Right forelimb (tissue), 1 donor: ENCODE measurements around the gene GCK.

Source experiments
- DNase-seq: peaks from one replicate; pipeline ENCODE4 v3.0.0-alpha.2; 2018

The GCK gene

DNA sequence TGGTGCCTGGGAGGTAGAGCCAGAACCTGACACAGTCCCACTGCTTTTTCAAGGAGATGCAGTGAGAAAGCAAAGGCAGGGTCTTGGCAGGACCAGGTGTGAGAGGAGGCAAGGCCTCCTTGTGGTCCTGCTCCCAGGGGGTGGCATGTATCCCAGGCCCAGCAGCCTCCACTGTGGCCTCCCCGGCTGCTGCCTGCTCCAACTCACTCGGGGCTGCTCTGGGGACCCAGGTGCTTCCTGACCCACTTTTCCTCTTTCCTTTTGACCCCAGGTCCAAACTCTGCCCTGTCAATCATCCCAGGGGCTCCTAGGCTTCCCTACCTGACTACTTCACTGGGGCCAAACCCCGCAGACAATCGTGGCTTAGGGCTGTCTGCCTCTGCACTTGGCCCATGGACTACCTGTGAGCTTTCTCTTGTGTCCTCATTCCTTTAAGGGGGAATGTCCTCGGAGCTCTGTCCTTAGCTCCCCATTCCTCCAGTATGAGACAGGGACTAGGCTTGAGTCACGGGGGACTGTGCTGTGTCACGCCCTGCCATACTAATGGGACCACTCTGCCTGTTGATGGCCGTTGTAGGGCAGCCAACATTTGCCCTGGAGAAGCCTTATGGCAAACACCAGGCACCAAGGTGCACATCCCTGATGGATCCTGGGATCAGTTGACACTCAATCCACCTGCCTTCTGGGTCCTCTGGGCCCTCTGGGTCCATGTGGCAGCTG is 86.2 kb downstream of the GCK start:
- no peak for DNase-seq

DNA sequence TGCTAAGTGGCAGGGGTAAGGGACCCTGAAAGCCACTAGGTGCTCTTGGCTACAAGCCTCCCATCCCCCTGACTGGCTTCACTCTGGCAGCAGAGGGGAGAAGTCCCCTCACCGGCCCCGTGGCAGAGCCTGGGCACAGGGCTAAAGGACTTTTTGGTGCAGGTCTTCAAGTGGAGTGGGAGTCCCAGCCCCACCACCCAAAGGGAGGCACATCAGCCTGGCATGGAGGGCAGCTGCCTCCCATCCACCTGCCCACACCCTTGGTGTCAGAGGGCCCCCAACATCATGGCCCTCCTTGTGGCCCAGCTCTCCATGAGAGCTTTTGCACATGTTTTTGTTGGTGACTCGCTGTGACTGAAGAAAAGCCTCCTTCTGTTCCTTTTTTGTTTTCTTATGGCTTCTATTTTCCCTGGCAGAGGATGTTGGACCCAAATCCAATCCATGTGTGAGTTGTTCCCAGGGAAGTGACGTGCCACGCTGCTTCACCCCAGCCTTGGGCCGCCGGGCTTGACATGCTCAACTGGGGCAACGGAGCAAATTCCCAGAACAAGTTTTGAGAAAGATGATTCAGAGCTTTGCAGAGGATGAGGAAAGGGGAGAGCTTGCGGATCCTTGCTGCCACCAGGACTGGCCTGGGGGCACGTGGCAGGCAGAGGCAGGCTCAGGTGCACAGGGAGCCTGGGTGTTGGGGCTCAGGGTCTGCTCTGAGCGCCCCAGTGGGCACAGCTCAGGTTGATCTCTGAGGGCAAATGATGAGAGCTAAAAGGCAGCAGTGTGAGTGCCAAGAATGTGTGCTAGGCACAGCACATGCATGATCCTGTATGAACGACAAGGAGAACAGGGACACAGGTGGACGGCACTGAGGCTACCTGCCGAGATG is 87.0 kb downstream of the GCK start:
- DNase-seq, result no peak

DNA sequence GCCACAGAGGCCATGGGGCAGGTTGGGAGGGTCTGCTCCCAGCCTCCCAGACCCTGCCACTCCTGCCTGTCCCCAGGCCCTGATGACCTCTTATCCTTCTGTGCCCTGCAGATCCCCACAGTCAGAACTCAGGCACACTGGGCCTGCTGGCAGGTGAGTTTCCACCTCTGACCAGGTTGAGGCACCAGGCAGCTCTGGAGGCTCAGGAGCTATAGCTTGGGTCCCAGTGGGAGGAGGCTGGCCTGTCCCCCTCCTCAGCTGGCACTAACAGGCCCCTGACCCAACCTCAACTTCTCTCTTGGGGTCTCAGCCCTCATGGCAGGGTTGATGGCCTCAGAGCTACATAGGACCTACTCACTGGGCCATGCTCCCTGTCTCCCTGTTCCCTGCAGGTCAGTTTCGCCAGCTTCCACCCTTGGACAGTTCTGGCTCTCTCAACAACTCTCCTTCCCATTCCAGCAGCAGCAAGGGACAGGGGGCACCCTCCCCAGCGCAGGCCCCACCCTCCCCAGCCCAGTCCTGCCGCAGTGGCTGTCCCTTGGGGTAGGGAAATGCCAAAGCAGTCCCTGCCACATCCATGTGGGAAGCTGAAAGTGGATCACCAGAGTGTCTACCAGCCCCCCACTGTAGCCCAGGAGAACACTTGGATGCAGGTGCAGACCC is 87.8 kb downstream of the GCK start:
- DNase-seq, result no peak

DNA sequence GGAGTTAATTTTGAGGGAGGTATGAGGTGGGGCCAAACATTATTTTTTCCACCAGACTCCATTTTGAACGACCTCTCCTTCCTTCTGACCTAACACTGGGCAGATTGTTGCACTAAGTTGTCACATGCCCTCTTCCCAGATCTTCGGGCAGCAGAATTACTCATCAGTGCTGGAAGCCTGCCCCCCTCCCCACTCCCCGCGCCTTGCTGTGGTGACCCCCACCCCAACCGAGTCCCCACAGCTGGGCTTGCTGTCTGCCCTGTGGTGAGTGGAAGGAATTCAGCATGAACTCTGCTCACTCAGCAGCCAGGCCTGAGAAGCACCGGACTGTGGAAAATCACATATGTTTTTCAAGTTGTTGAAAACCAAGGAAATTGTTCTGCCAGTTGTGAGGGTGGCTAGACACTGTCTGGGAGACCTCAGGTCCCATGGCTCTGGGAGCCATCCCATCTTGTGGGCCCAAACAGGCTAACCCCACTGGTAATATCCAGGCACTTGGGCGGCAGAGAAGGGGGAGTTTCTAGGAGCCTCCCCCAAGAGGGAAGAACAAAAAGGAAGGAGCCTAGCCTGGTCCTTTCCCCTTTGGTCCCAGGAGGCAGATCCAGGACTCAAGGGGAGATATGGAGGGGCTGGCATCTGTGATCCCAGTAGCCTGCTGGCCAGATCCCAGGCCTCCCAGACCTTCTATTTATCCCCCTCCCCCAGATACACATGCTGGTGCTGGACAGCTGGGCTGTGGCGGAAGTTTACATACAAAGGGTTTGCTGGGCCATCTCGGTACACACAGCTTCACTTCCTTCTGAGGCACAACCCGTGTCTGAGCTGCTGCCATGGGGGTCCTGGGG is 88.6 kb downstream of the GCK start:
- DNase-seq, result peak; percentile 75

DNA sequence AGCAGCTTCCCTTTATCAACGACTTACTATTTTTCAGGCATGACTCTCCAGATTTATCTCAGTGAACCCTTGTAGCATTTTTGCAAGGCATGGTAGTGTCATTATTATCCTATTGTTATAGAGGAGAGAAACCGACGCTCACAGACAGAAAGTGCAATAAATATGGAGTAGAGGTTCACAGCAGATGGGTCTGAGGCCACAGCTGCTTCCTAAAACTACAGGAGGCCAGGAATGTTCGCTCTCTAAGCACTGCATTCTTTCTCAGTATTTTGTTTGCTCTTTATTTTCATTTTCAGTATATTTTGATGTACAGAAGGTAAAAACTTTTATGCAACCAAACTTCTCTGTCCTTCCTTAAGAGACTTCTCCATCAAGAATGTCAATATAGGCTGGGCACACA is 89.6 kb downstream of the GCK start:
- DNase-seq, result no peak

DNA sequence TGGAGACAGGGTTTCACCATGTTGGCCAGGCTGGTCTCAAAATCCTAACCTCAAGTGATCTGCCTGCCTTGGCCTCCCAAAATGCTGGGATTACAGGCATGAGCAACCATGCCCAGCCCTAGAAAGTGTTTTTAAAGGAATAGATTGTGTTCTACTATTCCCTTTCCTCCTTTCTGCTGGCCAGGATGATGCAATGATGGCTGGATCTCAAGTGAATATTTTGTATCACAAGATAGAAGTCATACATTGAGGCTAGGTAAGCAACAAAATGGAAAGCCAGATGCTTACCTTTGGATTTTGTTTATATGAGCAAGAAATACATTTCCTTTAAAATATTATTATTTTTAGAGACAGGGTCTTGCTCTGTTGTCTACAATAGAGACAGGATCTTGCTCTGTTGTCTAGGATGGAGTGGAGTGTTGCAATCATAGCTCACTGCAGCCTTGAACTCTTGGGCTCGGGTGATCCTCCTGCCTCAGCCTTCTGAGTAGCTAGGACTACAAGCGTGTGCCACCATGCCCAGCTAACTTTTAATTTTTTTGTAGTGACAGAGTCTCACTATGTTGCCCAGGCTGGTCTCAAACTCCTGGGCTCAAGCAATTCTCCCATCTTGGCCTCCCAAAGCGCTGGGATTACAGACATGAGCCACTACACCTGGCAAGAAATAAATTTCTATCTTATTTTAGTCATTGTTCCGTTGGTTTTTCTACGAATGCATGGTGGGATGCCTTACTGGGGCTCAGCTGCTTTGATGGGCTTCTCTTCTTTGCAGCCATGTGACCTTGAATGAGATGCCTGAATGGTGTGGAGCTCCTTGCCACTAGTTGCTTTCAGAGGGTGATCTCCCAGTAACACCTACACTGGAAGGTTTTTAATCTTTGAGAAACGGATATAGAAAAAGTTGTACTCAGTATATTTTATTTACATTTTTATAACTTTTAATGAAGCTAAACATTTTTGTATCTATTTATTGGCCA is 90.9 kb downstream of the GCK start:
- DNase-seq, result no peak

DNA sequence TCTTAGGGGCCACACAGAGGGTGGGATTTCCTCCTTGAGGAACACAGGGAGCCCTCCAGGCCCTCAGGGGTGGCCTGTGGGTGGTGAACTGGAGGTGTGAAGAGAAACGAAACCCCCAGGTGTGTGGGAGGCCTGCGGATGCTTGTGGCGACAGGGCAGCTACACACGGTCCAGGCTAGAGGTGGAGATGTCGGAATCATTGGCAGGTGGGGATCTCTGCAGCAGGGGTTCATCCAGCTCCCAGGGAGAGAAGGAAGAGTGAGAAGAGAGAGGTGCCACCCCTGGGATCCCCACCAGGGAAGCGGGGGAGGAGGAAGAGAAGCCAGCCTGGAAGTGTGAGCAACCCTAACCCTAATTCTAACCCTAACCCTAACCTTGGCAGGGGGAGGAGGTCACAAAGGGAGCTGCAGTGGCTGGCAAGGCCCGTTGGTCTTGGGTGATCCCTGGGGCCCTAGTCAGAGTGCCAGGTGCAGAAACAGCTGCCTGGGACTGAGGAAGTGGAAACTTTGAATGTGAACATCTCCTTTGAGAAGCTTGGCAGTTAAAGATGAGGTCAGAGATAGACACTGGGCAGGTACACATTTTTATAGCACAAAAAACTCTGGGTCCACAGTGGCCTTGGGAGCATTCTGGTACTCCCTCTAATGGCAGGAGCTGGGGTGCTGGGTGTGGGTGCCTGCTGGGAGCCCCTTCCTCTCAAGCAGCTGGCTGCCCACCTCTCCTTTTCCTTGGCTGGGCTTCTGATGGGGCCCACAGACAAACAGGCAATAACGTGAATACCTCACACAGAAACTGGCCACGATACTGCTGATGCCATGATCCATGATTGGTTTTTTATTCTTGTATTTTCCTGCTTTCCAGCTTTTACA is 91.9 kb downstream of the GCK start:
- no peak for DNase-seq

DNA sequence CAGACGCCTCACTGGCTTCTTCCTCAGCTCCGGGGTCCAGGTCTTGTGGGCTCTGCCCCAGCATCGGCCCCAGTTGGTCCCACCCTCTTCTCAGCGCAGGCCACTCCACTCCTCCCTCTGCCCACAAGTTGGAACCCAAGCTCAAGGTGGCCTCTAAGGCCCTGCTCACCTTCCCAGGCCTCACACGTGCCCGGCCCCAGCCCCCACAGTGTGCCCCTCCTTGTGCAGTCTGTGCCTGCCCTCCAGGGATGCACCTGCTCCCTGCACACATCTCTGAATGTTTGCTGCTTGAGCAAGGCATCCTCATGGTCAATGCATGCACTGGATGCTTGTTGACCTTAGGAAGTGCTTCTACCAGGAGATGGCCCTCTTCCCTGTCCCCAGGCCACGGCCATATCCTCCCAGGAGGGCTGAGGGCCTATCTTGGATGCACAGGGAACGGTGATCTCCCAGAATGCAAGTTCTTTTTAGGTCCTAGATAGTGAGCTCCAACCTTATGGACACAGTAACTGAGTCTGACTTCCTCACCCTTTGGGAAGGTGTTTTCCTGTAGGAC is 92.8 kb downstream of the GCK start:
- DNase-seq, result no peak

DNA sequence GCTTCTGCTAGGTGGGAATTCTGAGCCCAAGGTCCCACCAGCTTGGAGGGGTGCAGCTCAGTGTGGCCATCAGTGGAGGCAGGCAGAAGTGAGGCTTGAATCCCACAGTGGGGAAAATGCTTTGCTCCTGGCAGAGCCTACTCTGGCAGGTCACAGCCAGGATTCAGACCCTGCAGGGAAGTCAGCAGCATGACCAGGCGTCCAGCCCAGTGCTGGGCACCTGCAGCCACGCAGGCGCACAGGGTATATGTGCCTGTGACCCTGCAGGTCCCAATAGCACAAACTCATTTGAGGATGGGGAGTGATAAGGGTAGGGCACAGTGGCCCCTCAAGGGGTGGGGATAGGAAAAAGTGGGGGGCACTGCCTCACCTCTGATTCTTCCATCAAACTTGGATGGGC is 93.5 kb downstream of the GCK start:
- DNase-seq, result no peak

DNA sequence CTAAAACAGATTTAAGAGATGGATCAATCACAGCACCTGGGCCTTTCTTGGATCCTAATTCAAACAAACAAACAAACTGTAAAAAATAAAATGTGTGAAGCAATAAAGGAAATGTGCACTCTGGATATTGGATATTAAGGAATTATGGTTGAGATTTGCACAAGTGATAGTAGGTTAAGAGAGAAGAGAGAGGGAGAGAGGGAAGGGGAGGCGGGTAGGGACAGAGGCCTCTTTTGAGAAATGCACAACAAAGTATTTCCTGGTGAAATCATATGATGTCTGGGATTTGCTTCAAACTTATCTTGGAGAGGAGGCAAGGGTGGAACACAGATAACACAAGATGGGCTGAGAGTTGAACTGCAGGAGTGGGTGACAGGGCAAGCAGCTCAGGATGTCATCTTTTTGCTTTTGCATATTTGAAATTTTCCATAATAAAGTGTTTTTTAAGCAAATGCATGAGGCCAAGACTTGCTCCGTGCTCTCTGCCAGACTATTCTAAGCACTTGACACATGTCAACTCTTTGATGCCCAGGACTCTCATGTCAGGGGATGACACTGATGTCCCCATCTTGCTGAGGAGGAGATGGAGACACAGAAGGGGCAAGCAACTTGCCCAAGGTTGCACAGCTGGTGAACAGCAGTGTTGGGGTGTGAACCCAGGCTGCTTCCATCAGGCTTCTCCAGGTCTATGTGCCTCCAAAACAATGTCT is 94.2 kb downstream of the GCK start:
- no peak for DNase-seq

DNA sequence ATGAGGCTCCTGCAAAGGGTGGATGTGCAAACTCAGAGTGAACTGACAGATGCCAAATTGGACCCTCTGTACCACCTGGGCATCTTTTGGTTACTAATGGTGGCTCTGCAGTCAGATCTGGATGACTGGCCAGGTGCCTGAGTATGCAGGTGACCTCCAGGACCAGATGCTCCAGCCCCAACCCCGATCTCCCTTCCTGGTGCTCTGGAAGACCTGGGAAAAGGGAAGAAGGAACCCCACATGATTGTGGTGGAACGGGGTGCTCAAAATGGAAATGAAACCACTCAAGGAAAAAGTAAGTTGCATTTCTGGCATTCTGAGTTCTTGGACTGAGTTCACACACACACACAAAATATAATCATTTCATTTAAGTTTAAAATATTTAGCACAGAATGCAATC is 94.9 kb downstream of the GCK start:
- DNase-seq, result no peak
